GM19455 (cell line): ENCODE measurements around the gene TRAF3.
"Not testable (repeated sequence)": the region's sequence is repeated elsewhere in the genome, so short reads cannot be mapped to it uniquely, and the experiment has no call there.

Experiments
- ATAC-seq: cut with Tn5 transposase; IDR thresholded peaks from one replicate; pipeline ENCODE4 v1.9.1; 2021; ENCODE audit not compliant: unreplicated experiment

Gene TRAF3

GRCh38 chr14:102826161-102826560 is 48.9 kb downstream of the TRAF3 start:
- ATAC-seq: no peak

GRCh38 chr14:102826751-102827675 is 49.8 kb downstream of the TRAF3 start:
- no peak for ATAC-seq

- ATAC-seq: no peak
These were observed 50.5 kb downstream of the TRAF3 start for GRCh38 chr14:102827716-102828115.

- no peak for ATAC-seq
These were observed 50.9 kb downstream of the TRAF3 start for GRCh38 chr14:102828151-102828550.

GRCh38 chr14:102829016-102829548 is 51.8 kb downstream of the TRAF3 start:
- ATAC-seq: no peak

GRCh38 chr14:102830474-102831045 is 53.3 kb downstream of the TRAF3 start:
- no peak for ATAC-seq

- ATAC-seq: no peak
These were observed 54.0 kb downstream of the TRAF3 start for GRCh38 chr14:102831163-102831804.

GRCh38 chr14:102833341-102833740 is 56.1 kb downstream of the TRAF3 start:
- no peak for ATAC-seq

GRCh38 chr14:102833991-102834390 is 56.7 kb downstream of the TRAF3 start:
- ATAC-seq: no peak

GRCh38 chr14:102835959-102836358 is 58.7 kb downstream of the TRAF3 start:
- ATAC-seq: no peak

- ATAC-seq: not testable (repeated sequence)
These were observed 59.9 kb downstream of the TRAF3 start for GRCh38 chr14:102837120-102837519.

GRCh38 chr14:102838501-102838900 is 61.3 kb downstream of the TRAF3 start:
- no peak for ATAC-seq

GRCh38 chr14:102840115-102840514 is 62.9 kb downstream of the TRAF3 start:
- ATAC-seq: no peak

GRCh38 chr14:102840771-102841528 is 63.7 kb downstream of the TRAF3 start:
- no peak for ATAC-seq

GRCh38 chr14:102848830-102849525 is 71.7 kb downstream of the TRAF3 start:
- ATAC-seq: no peak

- ATAC-seq: no peak
These were observed 72.5 kb downstream of the TRAF3 start for GRCh38 chr14:102849526-102850379.

GRCh38 chr14:102853648-102854047 is 76.4 kb downstream of the TRAF3 start:
- ATAC-seq: no peak

- no peak for ATAC-seq
These were observed 76.9 kb downstream of the TRAF3 start for GRCh38 chr14:102854091-102854703.

GRCh38 chr14:102856179-102856578 is 78.9 kb downstream of the TRAF3 start:
- ATAC-seq: no peak
